Motor neuron (in vitro differentiated cells): ENCODE measurements around the gene STEAP1B. TPM values are rescaled to one million over a fixed set of nuclear protein-coding genes. Genes with fewer than 3 reads are reported as not detected.
"Not testable (repeated sequence)": the region's sequence is repeated elsewhere in the genome, so short reads cannot be mapped to it uniquely, and the experiment has no call there.

ENCODE experiments used
- ATAC-seq, 8 experiments: fragments of 200-7000 bp; cut with Tn5 transposase; replicated peaks in 6 of 8; 2 replicates each; pipeline ENCODE4 v1.8.0; 2021; ENCODE audit warnings: mild to moderate bottlenecking in 8 of 8, moderate library complexity in 8 of 8
- H3K27ac ChIP-seq, 2 donors: fragments of 250-450 bp; sonication (Bioruptor Pico); 2 replicates each; pipeline ENCODE4 v1.9.0; 2021; ENCODE audit warnings: antibody characterized with exemption in 2 of 2, mild to moderate bottlenecking in 2 of 2, moderate library complexity in 1 of 2
- H3K4me1 ChIP-seq, 2 donors: fragments of 250-450 bp; sonication (Bioruptor Pico); replicated peaks in 1 of 2; 2 replicates each; pipeline ENCODE4 v1.6.1; 2021; ENCODE audit warnings: antibody characterized with exemption in 2 of 2, mild to moderate bottlenecking in 2 of 2, moderate library complexity in 1 of 2
- H3K4me3 ChIP-seq, 5 donors: fragments of 250-450 bp; sonication (Bioruptor Pico); 2 replicates each; pipeline ENCODE4 v1.9.0; 2021; ENCODE audit warnings: antibody characterized with exemption in 5 of 5, mild to moderate bottlenecking in 5 of 5, moderate library complexity in 4 of 5
- WGBS, 10 experiments: fragments of 450-650 bp; shearing (Covaris generic); methylation state at CpG; one replicate each; pipeline ENCODE4 v1.0.0; 2022; 5-methylcytosine and 5-hydroxymethylcytosine counted together
- in situ Hi-C, 9 experiments: fragments of 400-800 bp; cut with MboI; loops; one replicate each; pipeline ENCODE4 v1.15.0; 2021; ENCODE audit warnings: low sequenced_read_pairs in 9 of 9, low pct_unique_long_range_greater_than_20kb in 2 of 9; ENCODE audit not compliant: unreplicated experiment in 9 of 9
- total RNA-seq, 8 experiments: library from RNA; unstranded; fragments of 300-600 nt; gene quantifications; 2 replicates each; pipeline versions ENCODE4 v1.2.3 to v1.2.4, GENCODE V29; 2022

STEAP1B gene
- total RNA-seq, result 1 to 10 TPM in 7 of 8 experiments, under 1 TPM in 1; 0.11 to 5.3 (median 2.5) TPM

- not testable (repeated sequence) for H3K27ac ChIP-seq
- in situ Hi-C loops, result loop anchor here in 1 of 9 experiments (25.0 kb wide), 1 partner anchor 188 kb away; no protein-coding TSS in a partner anchor
These were observed at the start of gene STEAP1B for GRCh38 chr7:22499888-22500689. Gene STEAP1B, minus strand, starts transcription at chr7:22500188. Its CDS starts 5,333 bp downstream, at chr7:22494855.

GRCh38 chr7:22549051-22549450 lies 49.1 kb upstream of the STEAP1B start:
- peak in 3 of 8 experiments; percentile 51 to 79 (median 78) for ATAC-seq
- WGBS, 10 experiments, result 30 to 100% (median 80%) methylated on average over 1 to 5 of the region's 5 CpGs; no CpG with 5 or more reads in 3 of the 10 experiments
- in situ Hi-C loops, result no loop called here
- H3K27ac ChIP-seq, result no peak overlapping the region
- H3K4me3 ChIP-seq, result no peak overlapping the region
- no peaks in the 10 kb centered on the region for H3K4me1 ChIP-seq

More at GRCh38 chr7:22499888-22500689, at the start of gene STEAP1B:
- whole genome bisulfite sequencing, 10 experiments, result 0 to 90% (median 76%) methylated on average over 2 to 9 of the region's 55 CpGs; no CpG with 5 or more reads in 5 of the 10 experiments
- peak within 1 kb of the TSS in 4 of 5 donors; percentile 19 to 32 (median 29) for H3K4me3 ChIP-seq
- peak; percentile 88 to 98 (median 92) for ATAC-seq
- H3K4me1 ChIP-seq, result not testable (repeated sequence)

- in situ Hi-C loops, result no loop called here
- no peak for ATAC-seq
- no peaks in the 10 kb centered on the region for H3K4me1 ChIP-seq
- H3K4me3 ChIP-seq, result no peak overlapping the region
- WGBS, 10 experiments, result 33 to 100% (median 91%) methylated on average over 1 of the region's 1 CpG; no CpG with 5 or more reads in 1 of the 10 experiments
- no peak overlapping the region for H3K27ac ChIP-seq
These were observed 48.3 kb upstream of the STEAP1B start for GRCh38 chr7:22548313-22548712.

GRCh38 chr7:22546769-22547168 lies 46.8 kb upstream of the STEAP1B start:
- Histone ChIP-seq H3K4me3 (no peak overlapping the region), H3K27ac (no peak overlapping the region), H3K4me1 (no peaks in the 10 kb centered on the region)
- no peak for ATAC-seq
- in situ Hi-C loops, result no loop called here
- WGBS, 10 experiments, result 35 to 90% (median 65%) methylated on average over 2 to 3 of the region's 3 CpGs; no CpG with 5 or more reads in 1 of the 10 experiments

DNA sequence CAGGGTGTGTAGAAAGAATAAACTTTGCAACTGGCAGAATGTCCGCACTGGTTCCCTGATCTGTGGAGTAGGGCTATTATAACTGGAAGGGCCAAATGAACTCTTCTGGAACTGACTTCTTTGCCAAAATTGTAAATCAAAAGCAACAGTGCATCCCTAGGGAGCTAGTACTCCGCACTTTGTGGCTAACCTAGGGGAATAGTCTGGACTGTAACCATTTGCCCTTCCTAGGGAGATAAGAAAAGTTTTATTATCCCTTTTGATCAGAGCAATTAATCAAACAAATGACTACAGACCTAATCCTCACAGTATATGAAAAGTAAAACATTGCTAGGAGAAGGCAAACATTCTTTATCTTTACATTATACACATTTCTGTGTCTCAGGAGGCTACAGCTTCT lies 45.5 kb upstream of the STEAP1B start:
- in situ Hi-C loops, result no loop called here
- Histone ChIP-seq H3K27ac (no peak overlapping the region), H3K4me1 (no peaks in the 10 kb centered on the region), H3K4me3 (no peak overlapping the region)
- WGBS, 10 experiments, result 34 to 100% (median 87%) methylated on average over 1 to 2 of the region's 2 CpGs; no CpG with 5 or more reads in 2 of the 10 experiments
- no peak for ATAC-seq

DNA sequence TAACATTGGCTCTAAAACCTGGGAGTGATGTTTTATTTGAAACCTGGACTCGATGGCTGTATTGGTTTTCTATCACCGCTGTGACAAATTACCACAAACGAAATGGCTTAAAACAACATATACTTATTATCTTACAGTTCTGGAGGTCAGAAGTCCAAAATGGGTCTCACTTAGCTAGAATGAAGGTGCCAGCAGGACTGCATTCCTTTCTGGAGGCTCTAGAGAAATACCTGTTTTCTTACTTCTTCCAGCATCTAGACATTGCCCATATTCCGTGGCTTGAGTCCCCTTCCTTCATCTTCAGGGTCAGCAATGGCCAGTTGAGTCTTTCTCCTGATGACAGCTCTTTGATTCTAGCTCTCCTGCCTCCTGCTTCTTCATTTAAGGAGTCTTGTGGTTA lies 44.3 kb upstream of the STEAP1B start:
- no peak for ATAC-seq
- no peaks in the 10 kb centered on the region for H3K4me1 ChIP-seq
- no peak overlapping the region for H3K27ac ChIP-seq
- WGBS, 10 experiments, result 67 to 100% (median 94%) methylated on average over 1 to 4 of the region's 4 CpGs; no CpG with 5 or more reads in 1 of the 10 experiments
- in situ Hi-C loops, result no loop called here
- H3K4me3 ChIP-seq, result no peak overlapping the region

- in situ Hi-C loops, result no loop called here
- WGBS, 10 experiments, result 83 to 100% (median 93%) methylated on average over 1 to 7 of the region's 7 CpGs; no CpG with 5 or more reads in 1 of the 10 experiments
These were observed 43.2 kb upstream of the STEAP1B start for GRCh38 chr7:22543169-22543568.

DNA sequence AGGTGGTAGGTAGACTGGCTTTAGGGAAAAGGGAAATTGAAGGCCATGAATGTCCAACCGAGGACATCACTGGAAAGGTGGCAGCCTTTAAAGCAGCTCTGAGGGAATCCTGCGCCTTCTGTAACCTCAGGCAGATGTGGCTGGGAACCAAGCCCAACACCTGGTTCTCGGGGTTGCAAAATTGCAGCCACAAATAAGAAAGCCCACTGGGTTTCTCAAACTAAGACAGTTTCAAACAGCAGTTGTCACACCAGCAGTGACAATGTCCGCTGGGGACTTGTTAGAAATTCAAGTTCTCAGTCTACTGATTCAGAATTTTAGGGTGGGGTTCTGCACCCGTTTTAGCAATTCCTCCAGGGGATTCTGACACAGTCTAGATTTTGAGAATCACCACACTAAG lies 42.7 kb upstream of the STEAP1B start:
- Histone ChIP-seq H3K4me3 (no peak overlapping the region), H3K27ac (no peak overlapping the region), H3K4me1 (no peaks in the 10 kb centered on the region)
- WGBS, 10 experiments, result 0 to 100% (median 71%) methylated on average over 1 to 5 of the region's 5 CpGs; no CpG with 5 or more reads in 1 of the 10 experiments
- in situ Hi-C loops, result no loop called here
- ATAC-seq, result peak in 3 of 8 experiments; percentile 29 to 59 (median 39)

More at GRCh38 chr7:22543169-22543568, 43.2 kb upstream of the STEAP1B start:
- ATAC-seq, result no peak
- H3K4me3 ChIP-seq, result no peak overlapping the region
- no peaks in the 10 kb centered on the region for H3K4me1 ChIP-seq
- no peak overlapping the region for H3K27ac ChIP-seq

DNA sequence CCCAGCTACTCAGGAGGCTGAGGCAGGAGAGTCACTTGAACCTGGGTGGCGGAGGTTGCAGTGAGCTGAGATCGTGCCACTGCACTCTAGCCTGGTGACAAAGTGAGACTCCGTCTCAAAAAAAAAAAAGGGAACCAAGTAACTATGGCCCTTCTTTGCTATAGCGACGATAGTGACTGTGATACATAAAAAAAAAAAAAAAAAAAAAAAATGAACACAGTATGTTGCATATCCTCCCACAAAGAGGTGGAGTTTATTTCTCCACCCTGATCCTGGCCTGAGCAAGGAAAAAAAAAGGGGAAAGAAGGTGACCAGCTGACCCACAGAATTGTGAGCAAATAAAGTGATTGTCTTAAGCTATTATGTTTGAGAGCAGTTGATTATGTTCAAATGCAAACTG lies 42.3 kb upstream of the STEAP1B start:
- 73 to 100% (median 94%) methylated on average over 3 to 5 of the region's 5 CpGs; no CpG with 5 or more reads in 2 of the 10 experiments for WGBS, 10 experiments
- in situ Hi-C loops, result no loop called here
- Histone ChIP-seq H3K4me3 (no peak overlapping the region), H3K27ac (no peak overlapping the region), H3K4me1 (no peaks in the 10 kb centered on the region)
- peak in 3 of 8 experiments; percentile 12 to 82 (median 51) for ATAC-seq

GRCh38 chr7:22541789-22542188 lies 41.8 kb upstream of the STEAP1B start:
- ATAC-seq, result no peak
- no peak overlapping the region for H3K4me3 ChIP-seq
- in situ Hi-C loops, result no loop called here

DNA sequence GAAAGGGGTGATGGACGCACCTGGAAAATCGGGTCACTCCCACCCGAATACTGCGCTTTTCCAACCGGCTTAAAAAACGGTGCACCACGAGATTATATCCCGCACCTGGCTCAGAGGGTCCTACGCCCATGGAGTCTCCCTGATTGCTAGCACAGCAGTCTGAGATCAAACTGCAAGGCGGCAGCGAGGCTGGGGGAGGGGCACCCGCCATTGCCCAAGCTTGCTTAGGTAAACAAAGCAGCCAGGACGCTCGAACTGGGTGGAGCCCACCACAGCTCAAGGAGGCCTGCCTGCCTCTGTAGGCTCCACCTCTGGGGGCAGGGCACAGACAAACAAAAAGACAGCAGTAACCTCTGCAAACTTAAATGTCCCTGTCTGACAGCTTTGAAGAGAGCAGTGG lies 28.5 kb upstream of the STEAP1B start:
- in situ Hi-C loops, result not testable (repeated sequence)

More at GRCh38 chr7:22541789-22542188, 41.8 kb upstream of the STEAP1B start:
- Histone ChIP-seq H3K27ac (no peak overlapping the region), H3K4me1 (no peaks in the 10 kb centered on the region)
- WGBS, 10 experiments, result 67 to 97% (median 91%) methylated on average over 2 to 6 of the region's 6 CpGs; no CpG with 5 or more reads in 2 of the 10 experiments

GRCh38 chr7:22524353-22524947 lies 24.5 kb upstream of the STEAP1B start:
- in situ Hi-C loops, H3K4me1 ChIP-seq, H3K27ac ChIP-seq, H3K4me3 ChIP-seq: not testable (repeated sequence)
- ATAC-seq, result peak in 3 of 8 experiments; percentile 31 to 58 (median 52)
- WGBS, 10 experiments, result 20 to 80% (median 50%) methylated on average over 1 to 2 of the region's 5 CpGs; no CpG with 5 or more reads in 7 of the 10 experiments

More for the DNA sequence above, 28.5 kb upstream of the STEAP1B start:
- ATAC-seq, H3K4me3 ChIP-seq, H3K4me1 ChIP-seq, H3K27ac ChIP-seq: not testable (repeated sequence)
- WGBS, 10 experiments, result no CpG with 5 or more reads among the region's 14 CpGs
